ENCODE measurements around the gene NUDT22.
A peak's percentile ranks its signal among the peaks of the same experiment; 100 is the strongest.

Gene NUDT22

GRCh38 chr11:64251753-64252002 lies 25.6 kb downstream of the NUDT22 start:
- Histone ChIP-seq H3K27ac (peak overlapping the region; percentile 82), H3K9me3 (no peaks in the 10 kb centered on the region), H3K4me3 (peak overlapping the region; percentile 81 to 96), H3K27me3 (no peaks in the 10 kb centered on the region), H3K36me3 (peaks cover 8 to 26% (median 24%) of the 10 kb centered on the region in 3 donors), H3K4me1 (peaks cover 0 to 43% (median 37%) of the 10 kb centered on the region in 4 donors)
- intact Hi-C loops (cut with DNase I; ENCODE audit: low total_unique reads) = no loop called here
- DNase-seq = no peak
- TF ChIP-seq CTCF (IDR thresholded peaks at IDR 0.05) = no peak

GRCh38 chr11:64252003-64252872 lies 26.2 kb downstream of the NUDT22 start:
- intact Hi-C loops (cut with DNase I; ENCODE audit: low total_unique reads) = no loop called here
- H3K36me3 ChIP-seq = peaks cover 8 to 32% (median 28%) of the 10 kb centered on the region in 3 donors
- TF ChIP-seq CTCF (IDR thresholded peaks at IDR 0.05) = peak in 1 of 2 experiments; percentile 10
- peaks cover 0 to 43% (median 37%) of the 10 kb centered on the region in 4 donors for H3K4me1 ChIP-seq
- H3K27ac ChIP-seq = peak overlapping the region; percentile 82
- H3K4me3 ChIP-seq = peak overlapping the region; percentile 81 to 96
- peak in 1 of 2 donors; percentile 86 for DNase-seq
- no peaks in the 10 kb centered on the region for H3K9me3 ChIP-seq
- H3K27me3 ChIP-seq = no peaks in the 10 kb centered on the region

GRCh38 chr11:64253043-64253442 lies 27.0 kb downstream of the NUDT22 start:
- Histone ChIP-seq H3K4me1 (peaks cover 0 to 37% (median 32%) of the 10 kb centered on the region in 4 donors), H3K36me3 (peaks cover 8 to 40% (median 33%) of the 10 kb centered on the region in 3 donors), H3K4me3 (peak overlapping the region; percentile 81 to 96), H3K27me3 (no peaks in the 10 kb centered on the region), H3K9me3 (no peaks in the 10 kb centered on the region), H3K27ac (peak overlapping the region; percentile 82)
- TF ChIP-seq CTCF (IDR thresholded peaks at IDR 0.05) = no peak
- intact Hi-C loops (cut with DNase I; ENCODE audit: low total_unique reads) = no loop called here
- no peak for DNase-seq

GRCh38 chr11:64253481-64253880 lies 27.4 kb downstream of the NUDT22 start:
- peaks cover 8 to 44% (median 38%) of the 10 kb centered on the region in 3 donors for H3K36me3 ChIP-seq
- peak; percentile 56 to 87 for DNase-seq
- peak overlapping the region; percentile 1 to 82 for H3K27ac ChIP-seq
- intact Hi-C loops (cut with DNase I; ENCODE audit: low total_unique reads) = no loop called here
- H3K4me3 ChIP-seq = no peak overlapping the region
- no peak for TF ChIP-seq CTCF (IDR thresholded peaks at IDR 0.05)
- no peaks in the 10 kb centered on the region for H3K27me3 ChIP-seq
- H3K4me1 ChIP-seq = peaks cover 0 to 37% (median 31%) of the 10 kb centered on the region in 4 donors
- H3K9me3 ChIP-seq = no peaks in the 10 kb centered on the region

- Histone ChIP-seq H3K4me3 (no peak overlapping the region), H3K27ac (peak overlapping the region; percentile 1 to 82), H3K27me3 (no peaks in the 10 kb centered on the region), H3K4me1 (peaks cover 0 to 37% (median 31%) of the 10 kb centered on the region in 4 donors), H3K9me3 (no peaks in the 10 kb centered on the region), H3K36me3 (peaks cover 8 to 53% (median 46%) of the 10 kb centered on the region in 3 donors)
- no peak for TF ChIP-seq CTCF (IDR thresholded peaks at IDR 0.05)
- intact Hi-C loops (cut with DNase I; ENCODE audit: low total_unique reads) = no loop called here
- DNase-seq = no peak
Observed at GRCh38 chr11:64254326-64254725, 28.3 kb downstream of the NUDT22 start.

Measured in tibial artery (tissue), 4 donors.